M059J (cell line): ENCODE measurements around the gene CYLD. TPM values are rescaled to one million over a fixed set of nuclear protein-coding genes. Genes with fewer than 3 reads are reported as not detected.
A peak's percentile ranks its signal among the peaks of the same experiment; 100 is the strongest.

Source experiments
- DNase-seq: peaks from one replicate; pipeline ENCODE4 v3.0.0-alpha.2; 2012; ENCODE audit warnings: low read depth
- total RNA-seq: library from RNA; depleted of rRNA; stranded (reverse); fragments of >200 nt; shearing (Covaris generic); gene quantifications from 2 replicates; pipeline ENCODE4 v1.2.3, GENCODE V29; 2014

The CYLD gene
- total RNA-seq, 1 experiment from 2014 or later: 68.6 TPM

DNA sequence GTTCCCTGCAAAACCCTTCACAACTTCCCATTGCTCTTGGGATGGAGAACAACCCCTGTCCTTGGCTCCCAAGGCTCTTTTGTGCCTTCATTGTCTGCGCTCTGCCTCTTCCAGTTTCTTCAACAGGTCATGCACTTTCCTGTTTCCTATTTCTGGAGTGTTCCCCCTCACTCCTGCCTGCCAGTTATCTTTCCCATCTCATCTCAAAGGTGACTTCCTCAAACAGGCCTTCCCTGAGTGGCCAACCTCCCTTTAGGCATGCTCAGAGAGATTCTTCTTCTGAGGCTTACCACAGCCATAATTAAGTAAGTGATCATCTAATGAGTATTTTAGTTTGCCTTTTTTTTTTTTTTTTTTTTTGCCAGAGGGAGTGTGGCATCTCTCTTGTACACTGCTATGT, 2.9 kb upstream of the CYLD start:
- no peak for DNase-seq

DNA sequence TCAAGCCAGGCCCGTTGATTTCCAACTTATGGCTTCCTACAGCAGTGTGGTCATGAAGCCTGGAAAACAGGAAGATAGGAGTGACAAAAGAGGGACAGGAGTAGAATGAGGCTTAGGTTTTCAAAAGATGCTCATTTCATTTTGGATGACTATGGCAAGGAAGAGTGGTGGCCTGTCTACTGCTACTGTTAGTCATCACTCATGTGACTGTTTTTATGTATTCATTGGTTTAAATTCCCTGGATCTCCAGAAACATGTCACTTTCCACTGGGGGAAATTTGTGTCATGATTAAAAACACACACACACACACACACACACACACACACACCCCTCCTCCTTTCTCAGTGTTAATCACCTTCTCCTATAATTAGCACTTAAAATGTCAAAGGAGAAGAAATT, 1.1 kb upstream of the CYLD start:
- no peak for DNase-seq

DNA sequence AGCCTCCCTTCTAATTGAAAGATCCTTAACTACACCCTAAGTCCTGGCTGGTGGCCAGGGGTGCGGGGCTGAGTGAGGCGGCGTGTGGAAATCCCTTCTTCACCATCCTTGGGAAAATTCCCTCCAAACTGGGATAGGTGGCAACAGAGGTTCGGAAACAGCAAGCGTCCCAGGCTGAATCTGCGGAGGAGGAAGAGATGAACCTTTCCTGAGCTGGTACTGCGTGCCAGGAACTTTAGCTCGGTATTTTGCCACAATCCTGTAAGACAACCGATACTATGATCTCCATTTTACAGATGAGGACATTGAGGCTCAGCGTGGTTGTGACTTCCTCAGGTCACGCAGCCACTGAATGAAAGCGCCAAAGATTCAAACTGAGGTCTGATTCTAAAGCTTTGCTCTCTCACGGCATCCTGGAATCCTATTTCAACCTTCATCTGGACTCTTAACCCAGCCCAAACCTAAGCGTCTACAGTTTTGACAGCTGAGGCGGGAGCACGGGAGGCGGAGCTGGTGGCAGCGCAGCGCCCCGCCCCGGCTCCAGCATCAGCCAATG, 583 bp upstream of the CYLD start:
- no peak for DNase-seq

DNA sequence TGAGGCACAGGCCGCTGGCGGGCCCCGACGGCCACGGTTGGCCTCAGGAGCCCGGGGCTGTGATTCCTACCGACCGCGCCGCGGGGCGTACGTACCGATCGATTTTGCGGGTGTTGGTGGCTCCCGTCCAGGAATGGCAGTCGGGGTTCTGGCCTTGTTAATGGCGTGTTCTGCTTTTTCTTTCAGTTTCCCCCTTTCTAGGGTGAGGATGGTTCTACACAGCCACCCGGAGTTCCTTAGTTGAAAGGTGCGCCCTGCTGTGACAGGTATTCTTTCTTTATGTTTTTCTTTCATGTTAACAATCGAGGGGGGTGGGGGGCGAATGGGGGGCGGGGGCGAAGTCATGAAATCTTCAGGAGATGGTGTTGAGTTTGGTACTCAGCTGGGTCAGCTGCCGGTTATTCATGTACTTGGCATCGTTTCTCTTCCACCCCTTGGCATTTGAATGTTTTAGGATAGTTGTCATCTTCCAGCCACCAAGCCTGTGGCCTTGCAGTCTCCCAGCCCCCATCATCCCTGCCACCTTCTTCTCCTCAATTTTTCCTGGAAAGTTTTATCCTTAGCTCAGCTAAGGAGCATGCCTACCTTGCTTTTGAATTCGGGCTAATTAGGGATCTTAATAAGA, 802 bp downstream of the CYLD start:
- DNase-seq: peak; percentile 83

DNA sequence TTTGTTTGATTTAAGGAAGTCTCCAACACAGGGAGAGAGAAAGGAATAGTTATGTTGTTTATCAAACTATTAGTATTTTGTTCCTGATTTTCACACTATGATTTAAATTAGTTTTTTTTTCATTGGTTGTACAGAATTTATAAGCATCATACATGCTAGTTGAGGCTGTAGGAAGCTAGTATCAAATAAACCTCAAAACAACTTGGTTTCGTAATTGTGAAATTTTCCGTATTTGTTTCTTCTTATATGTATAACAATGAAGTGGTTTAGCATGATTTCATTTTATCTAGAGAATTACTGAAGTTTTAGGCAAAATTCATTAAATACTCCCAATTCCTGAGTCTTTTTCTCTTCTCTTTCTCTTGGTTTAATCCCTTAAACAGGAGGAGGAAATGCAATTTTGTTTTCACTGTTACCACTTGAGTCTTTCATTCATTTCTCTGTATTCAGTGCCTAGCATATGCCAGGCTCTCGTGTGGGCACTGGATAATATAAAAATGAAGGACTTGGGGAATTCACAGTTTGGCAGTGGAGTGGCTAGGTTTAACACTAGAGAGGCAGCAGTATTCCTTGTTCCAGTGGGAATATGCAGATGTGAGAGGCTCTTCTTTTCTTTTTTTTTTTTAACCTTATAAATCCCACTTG, 1.8 kb downstream of the CYLD start:
- DNase-seq: no peak

DNA sequence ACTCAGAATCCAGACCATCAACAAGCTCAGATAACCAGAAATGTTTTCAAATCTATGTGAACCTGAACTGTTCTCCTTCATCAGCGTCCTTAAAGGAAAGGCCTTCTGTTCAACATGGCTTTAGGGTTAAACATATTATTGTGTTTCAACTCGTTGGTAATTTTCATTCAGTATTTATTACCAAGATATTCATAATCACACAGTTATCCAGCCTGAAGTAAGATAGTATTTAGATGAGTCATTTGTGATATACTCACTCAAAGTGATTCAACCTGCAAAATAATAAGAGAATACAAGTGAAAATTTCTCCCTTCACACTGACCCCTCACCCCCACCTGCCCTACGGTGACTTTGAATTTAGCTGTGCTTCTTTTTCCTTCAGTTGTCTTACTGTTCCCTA, 3.0 kb downstream of the CYLD start:
- peak; percentile 50 for DNase-seq

DNA sequence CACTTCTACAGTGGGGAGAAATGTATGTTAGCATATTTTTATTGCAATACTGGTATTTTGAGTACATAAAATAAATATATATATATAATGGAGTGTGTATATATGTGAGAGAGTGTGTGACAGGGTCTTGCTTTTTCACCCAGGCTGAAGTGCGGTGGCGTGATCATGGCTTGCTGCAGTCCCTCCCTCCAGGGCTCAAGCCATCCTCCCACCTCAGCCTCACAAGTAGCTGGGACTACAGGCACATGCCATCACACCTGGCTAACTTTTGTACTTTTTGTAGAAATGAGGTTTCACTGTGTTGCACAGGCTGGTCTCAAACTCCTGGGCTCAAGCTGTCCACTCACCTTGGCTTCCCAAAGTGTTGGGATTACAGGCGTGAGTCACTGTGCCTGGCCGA, 4.1 kb downstream of the CYLD start:
- no peak for DNase-seq

DNA sequence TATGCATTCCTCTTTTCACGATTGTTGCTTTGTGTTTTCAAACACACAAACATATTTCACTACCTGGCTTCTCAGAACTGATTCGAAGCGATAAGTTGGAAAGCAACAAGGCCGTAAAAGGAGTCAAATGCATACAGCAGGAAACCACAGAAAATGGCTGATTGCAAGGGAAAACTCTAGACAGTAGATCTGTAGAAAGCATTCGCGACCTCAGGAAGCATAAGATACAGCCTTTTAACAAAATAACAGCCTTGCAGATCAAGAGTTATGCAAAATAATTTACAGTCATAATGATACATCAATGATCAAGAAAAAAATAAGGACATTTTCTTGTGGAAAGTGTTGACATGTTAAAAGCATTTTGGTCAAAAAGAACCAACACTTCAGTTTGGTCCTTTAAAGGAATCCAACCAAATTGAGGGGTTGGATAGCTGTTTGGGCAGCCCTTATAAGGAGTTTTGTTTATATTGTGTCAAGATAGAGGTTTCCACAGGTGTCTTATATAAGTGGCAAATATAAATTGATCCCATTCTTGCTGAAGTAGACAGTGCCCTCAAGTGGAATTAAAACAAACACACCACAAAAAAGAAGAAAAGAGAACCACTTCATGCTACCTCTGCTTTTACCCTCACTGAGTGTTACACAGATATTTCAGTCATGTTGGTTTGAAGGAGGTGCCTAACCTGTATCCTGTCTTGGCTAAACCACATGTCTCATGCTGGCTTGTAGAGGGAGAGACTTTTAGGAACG, 5.5 kb downstream of the CYLD start:
- peak; percentile 28 for DNase-seq

DNA sequence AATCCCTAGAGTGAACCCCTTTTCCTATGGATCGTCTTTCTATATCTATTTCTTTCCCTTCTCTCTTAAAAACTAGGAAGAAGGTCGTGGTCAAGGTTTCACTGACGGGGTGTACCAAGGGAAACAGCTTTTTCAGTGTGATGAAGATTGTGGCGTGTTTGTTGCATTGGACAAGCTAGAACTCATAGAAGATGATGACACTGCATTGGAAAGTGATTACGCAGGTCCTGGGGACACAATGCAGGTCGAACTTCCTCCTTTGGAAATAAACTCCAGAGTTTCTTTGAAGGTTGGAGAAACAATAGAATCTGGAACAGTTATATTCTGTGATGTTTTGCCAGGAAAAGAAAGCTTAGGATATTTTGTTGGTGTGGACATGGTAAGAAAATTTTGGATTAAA, 9.6 kb downstream of the CYLD start:
- DNase-seq: no peak

DNA sequence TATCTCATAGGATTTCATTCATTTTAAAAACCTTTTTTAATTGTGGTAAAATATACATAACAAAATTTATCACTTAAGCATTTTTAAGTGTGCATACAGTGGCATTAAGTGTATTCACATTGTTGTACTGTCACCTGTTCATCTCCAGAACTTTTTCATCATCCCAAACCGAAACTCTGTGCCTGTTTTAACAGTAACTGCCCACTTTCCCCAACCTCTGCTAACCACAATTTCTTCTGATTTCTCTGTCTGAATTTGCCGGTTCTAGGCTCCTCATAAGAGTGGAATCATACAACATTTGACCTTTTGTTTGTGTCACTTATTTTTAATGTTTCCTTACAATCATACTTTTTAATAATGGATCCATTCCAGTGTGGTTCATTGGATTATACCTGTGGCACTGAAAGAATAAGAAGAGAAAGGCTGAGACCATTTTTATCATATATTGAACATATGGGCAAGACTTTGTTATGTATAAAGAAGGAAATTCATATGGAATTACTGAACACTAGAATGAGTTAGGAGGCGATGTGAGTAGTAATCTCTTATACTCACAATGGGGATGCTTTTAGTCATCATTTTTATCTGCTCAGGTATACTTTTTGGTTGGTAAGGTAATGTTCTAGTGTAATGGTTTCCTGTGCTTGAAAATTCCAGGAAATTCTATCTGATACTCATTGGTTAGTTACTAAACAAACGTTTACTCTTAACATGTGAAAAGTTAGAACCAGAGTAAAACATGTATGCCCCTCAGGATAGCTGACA, 10.8 kb downstream of the CYLD start:
- DNase-seq: no peak

DNA sequence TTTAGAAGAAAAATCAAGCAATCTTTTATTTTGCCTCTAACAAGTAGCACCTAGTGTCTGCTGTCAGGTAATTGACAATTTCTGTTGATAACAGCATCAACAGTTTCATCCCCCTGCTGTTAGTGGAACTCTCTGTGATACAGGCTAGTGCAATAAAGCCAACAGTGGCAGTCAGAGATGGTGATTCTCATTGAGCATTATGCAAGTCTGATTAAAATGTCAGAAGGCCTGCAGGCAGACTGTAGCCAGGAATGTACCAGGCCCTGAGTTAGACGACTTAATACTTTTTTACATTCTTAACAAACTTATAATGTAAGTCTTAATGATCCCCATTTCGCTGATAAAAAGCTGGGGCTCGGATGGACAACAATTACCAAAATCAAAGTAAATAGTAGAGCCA, 14.6 kb downstream of the CYLD start:
- no peak for DNase-seq

DNA sequence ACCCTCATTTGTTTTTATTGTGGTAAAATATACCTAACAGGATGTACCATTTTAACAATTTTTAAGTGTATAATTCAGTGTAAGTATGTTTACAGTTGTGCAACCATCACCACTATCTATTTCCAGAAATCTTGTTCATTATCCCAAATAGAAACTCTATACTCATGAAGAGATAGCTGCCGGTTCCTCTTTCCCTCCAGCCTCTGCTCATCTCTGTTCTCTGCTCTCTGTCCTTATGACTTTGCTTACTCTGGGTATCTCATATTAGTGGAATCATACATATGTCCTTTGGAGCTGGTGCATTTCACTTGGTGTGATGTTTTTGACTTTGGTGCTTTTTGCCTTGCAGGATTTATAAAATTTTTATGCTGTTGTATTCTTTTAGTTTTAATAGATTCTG, 19.4 kb downstream of the CYLD start:
- no peak for DNase-seq

DNA sequence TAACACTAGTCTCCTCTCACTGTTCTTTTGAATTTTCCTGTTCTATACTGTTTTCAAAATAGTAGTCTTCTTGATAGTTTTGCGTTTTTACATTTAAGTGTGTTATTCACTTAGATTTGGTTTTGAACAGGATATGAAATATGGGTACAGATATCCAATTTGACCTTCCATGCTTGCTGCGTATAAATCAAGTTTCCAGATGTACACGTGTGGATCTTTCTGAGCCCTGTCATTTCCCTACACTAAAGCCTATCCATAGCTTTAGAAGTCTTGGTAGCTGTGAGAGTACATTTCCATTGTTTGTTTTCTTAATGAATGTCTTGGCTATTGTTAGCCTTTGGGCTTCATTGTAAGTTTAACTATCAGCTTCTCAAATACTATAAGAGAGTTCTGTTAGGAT, 20.4 kb downstream of the CYLD start:
- DNase-seq: no peak

DNA sequence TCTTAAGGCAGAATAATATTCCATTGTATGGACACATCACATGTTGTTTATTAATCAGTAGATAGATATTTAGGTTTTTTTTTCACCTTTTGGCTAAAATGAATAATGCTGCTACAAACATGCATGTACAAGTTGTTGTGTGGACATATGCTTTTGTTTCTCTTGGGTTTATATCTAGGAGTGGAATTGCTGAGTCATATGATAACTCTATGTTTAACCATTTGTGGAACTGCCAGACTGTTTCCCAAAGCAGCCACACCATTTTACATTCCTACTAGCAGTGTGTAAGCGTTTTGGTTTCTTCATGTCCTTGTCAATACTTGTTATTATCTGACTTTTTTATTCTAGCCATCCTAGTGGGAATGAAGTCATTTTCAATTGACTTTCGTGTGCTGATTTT, 21.3 kb downstream of the CYLD start:
- DNase-seq: peak; percentile 27

DNA sequence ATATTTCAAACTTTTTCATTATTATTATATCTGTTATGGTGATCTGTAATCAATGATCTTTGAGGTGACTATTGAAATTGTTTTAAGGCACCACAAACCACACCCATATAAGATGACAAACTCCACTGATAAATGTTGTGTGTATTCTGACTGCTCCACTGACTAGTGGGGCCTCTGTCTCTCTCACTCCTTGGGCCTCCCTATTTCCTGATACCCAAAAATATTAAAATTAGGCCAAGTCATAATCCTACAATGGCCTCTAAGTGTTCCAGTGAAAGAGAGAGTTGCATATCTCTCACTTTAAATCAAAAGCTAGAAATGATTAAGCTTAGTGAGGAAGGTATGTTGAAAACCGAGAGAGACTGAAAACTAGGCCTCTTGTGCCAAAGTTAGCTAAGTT, 23.4 kb downstream of the CYLD start:
- no peak for DNase-seq

DNA sequence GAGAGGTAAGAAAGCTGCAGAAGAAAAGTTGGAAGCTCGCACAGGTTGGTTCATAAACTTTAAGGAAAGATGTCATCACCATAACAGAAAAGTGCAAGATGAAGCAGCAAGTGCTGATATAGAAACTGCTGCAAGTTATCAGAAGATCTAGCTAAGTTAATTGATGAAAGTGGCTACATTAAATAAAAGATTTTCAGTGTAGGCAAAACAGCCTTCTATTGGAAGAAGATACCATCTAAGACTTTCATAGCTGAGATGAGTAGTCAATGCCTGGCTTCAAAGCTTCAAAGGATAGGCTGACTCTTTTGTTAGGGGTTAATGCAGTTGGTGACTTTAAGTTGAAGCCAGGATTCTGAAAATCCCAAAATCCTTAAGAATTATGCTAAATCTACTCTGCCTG, 24.0 kb downstream of the CYLD start:
- DNase-seq: no peak

DNA sequence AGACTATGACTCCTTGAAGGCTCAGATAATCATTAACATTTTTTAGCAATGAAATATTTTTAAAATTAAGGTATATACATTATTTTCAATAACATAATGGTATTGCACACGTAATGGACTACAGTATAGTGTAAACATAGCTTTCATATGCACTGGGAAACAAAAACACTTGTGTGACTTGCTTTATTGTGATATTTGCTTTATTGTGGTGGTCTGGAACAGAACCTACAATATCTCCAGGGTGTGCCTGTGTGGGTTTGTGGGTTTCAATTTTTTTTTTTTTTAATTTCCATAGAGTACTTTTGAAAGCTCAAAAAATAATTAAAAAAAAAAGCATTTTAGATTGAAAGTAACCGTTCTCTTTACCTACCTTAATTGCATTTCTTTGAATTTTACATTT, 25.3 kb downstream of the CYLD start:
- DNase-seq: no peak

DNA sequence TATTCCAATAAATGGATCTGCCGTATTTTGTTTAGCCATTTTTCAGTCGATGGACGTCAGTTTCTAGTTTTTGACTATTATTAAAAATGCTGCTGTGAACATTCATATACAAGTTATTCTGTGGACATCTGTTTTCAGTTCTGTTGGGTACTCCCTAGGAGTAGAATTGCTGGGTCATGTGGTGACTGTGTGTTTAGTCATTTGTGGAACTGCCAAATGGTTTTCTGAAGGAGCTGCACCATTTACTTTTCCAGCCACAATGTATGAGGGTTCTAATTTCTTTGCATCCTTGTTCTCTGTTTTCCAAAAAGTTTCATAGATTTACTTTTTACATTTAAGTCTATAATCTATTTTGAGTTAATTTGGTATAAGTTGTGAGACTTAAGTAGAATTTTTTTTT, 29.5 kb downstream of the CYLD start:
- DNase-seq: peak; percentile 51

DNA sequence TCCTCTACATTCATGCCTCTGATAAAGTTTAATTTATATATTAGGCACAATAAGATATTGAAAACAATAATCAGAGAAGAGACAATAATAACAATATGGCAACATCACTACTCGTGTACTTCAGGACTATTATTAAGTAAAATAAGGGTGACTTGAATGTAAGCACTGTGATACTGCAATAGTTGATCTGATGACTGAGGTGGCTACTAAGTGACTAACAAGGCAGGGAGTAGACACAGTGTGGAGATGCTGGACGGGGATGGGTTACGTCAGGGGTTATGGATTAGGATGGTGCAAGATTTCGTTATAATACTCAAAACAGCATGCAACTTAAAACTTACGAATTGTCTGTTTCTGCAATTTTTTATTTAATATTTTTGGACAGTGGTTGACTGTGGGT, 32.5 kb downstream of the CYLD start:
- no peak for DNase-seq

DNA sequence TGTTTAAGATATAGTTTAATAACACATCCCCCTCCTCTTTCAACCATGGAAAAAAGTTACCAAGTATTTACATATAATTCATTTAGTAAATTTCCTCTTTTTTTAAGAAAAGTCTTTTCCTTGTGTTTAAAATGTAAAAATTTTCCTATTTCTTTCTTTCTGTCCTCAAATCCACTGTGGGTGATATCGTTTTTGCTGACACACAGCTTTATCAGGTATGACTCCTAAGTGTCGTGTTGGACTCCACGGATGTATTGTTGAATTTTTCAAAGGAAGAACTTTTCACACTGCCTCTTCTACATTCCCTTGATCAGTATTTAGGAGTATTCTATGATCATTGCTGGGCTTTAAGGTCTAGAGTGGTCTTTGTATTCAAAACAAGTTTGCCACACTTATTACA, 33.1 kb downstream of the CYLD start:
- no peak for DNase-seq

DNA sequence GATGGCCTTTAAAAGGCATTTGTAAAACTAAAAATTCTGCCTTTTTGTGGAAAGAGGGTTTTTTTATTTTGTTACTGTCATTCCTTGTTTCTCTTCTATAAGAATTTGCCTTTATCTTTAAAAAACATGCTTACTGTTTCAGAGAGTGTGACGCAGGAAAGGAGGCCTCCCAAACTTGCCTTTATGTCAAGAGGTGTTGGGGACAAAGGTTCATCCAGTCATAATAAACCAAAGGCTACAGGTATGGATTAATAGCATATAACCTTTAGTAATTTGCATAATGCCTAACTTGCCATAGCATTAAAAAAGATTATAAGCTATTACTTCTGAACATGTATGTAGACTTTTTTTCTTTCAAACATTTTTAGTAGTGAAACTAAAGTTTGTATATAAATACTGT, 34.2 kb downstream of the CYLD start:
- DNase-seq: no peak
